ENCODE results near the gene ATP8A2.

The ATP8A2 gene

GRCh38 chr13:26042785-26043184 is 671.0 kb downstream of the ATP8A2 start:
- TF ChIP-seq ZNF274 (IDR thresholded peaks at IDR 0.05; ENCODE audit: low read depth, low read length): no peak
- no peak overlapping the region for H3K4me3 ChIP-seq (ENCODE audit: low read length)

DNA sequence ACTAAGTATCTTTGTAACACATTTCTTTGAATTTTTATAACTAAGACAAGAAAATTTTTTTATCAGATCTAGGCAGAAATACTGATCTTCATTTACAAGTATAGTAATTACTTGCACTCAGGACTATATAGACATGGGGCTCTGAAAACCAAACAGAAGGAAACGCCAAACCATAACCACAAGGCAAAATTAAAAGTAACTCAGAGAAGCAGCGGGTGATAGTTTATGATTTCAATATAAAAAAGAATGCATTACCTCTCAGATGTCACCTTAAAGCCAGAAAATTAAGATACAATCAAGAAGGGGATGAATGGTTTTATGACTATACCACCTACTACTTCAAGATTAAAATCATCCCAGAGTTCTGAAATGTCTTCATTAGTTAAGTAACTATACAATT is 673.4 kb downstream of the ATP8A2 start:
- TF ChIP-seq ZNF274 (IDR thresholded peaks at IDR 0.05; ENCODE audit: low read depth, low read length): no peak
- H3K4me3 ChIP-seq (ENCODE audit: low read length): no peak overlapping the region

DNA sequence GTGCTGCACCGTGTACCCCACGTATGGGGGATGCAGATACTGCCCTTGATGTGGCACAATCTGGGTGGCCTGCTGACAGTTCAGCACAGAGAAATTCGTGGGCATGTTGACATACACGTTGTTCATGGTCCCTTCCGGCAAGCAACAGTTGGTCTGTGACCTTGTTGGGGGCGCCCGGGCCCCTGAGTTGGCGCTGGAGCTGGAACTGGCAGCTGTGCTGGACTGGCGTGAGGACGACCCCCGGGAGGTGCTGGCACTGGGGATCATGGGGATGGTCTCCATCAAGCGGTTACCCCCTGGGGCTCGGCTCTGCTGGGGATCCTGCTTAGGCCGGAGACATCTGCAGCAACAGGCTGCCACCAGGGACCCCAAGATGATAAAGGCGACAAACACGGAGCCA is 674.9 kb downstream of the ATP8A2 start:
- TF ChIP-seq ZNF274 (IDR thresholded peaks at IDR 0.05; ENCODE audit: low read depth, low read length): no peak
- no peak overlapping the region for H3K4me3 ChIP-seq (ENCODE audit: low read length)

GRCh38 chr13:26047040-26047439 is 675.3 kb downstream of the ATP8A2 start:
- no peak for TF ChIP-seq ZNF274 (IDR thresholded peaks at IDR 0.05; ENCODE audit: low read depth, low read length)
- no peak overlapping the region for H3K4me3 ChIP-seq (ENCODE audit: low read length)

GRCh38 chr13:26048741-26049140 is 677.0 kb downstream of the ATP8A2 start:
- H3K4me3 ChIP-seq (ENCODE audit: low read length): no peak overlapping the region

DNA sequence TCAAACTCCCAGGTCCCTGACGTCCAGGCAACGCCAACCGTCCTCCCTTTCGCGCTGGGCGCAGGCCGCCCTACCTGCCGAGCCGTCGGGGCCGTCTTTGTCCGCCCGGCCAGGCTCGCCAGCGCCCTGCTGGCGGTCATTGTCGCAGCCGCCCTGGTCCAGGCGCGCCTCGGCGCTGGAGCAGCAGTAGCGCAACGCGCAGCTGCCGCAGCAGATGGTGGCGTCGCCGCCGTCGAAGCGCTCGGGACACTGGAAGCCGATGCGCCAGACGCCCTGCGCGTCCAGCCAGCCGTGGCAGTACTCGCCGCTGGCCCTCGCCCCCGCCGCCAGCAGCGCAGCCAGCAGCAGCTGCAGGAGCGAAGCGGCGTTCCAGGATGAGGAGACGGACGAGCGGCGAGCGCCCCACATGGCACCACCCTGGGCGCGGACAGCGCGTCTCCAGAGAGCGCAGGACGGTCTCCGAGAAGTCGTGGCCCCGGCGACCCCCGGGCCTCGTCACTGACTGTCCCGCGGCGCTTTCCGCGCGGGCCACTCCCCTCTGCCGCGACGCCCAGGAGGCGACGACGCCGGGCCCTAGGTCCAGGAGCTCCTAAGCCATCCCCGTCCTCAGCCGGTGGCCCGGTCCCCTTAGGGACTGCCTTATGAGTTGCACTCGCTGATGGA is 678.9 kb downstream of the ATP8A2 start:
- no peak for TF ChIP-seq ZNF274 (IDR thresholded peaks at IDR 0.05; ENCODE audit: low read depth, low read length)
- no peak overlapping the region for H3K4me3 ChIP-seq (ENCODE audit: low read length)

More at GRCh38 chr13:26048741-26049140, 677.0 kb downstream of the ATP8A2 start:
- TF ChIP-seq ZNF274 (IDR thresholded peaks at IDR 0.05; ENCODE audit: low read depth, low read length): no peak

GRCh38 chr13:26051231-26051656 is 679.5 kb downstream of the ATP8A2 start:
- H3K4me3 ChIP-seq (ENCODE audit: low read length): no peak overlapping the region

GRCh38 chr13:26051657-26052311 is 680.0 kb downstream of the ATP8A2 start, which contains the start of gene SHISA2:
SHISA2 (minus strand) TSS chr13:26052016; CDS start chr13:26050975, 1,041 bp downstream.
- no peak for TF ChIP-seq ZNF274 (IDR thresholded peaks at IDR 0.05; ENCODE audit: low read depth, low read length)
- H3K4me3 ChIP-seq (ENCODE audit: low read length): no peak within 1 kb of the TSS

More at GRCh38 chr13:26051231-26051656, 679.5 kb downstream of the ATP8A2 start:
- no peak for TF ChIP-seq ZNF274 (IDR thresholded peaks at IDR 0.05; ENCODE audit: low read depth, low read length)

DNA sequence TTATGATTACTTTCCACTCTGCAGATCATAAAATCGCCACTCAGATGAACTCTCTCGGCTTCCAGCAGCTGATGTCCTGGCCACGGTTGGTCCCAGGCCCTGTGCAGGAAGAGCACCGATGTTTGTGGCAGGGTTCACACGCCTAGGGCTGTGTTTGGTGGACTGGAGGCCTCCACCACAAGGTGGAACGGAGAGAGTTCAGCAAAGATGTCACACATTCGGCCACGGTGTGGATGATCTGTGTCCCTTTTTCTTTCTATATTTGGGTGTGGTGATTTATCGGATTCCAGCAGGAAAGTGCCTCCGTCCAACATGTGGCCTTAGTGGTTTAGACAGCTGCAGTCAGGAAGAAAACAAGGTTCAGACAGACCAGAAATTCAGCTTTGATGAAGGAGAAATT is 680.6 kb downstream of the ATP8A2 start:
- H3K4me3 ChIP-seq (ENCODE audit: low read length): no peak overlapping the region
- no peak for TF ChIP-seq ZNF274 (IDR thresholded peaks at IDR 0.05; ENCODE audit: low read depth, low read length)

- no peak overlapping the region for H3K4me3 ChIP-seq (ENCODE audit: low read length)
- no peak for TF ChIP-seq ZNF274 (IDR thresholded peaks at IDR 0.05; ENCODE audit: low read depth, low read length)
Observed at GRCh38 chr13:26053418-26053980, 681.7 kb downstream of the ATP8A2 start.

DNA sequence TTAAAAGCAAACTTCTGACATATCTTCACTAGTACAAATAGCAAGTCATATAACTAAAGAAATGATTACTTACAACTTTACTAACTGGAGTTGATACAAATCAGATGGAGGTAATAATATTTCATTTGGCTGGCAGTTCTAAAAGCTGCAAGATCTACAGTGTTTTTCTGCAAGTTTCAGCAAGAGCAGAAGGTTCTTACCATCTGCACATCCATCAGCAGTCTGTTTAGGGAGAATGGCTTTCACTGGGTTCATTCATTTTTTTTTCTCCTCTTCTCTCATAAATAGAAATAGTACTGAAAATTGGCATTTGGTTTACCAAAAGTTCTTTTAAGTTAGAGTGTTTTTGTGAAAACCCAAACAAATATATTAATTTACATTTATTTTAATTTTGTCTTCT is 683.1 kb downstream of the ATP8A2 start:
- no peak for TF ChIP-seq ZNF274 (IDR thresholded peaks at IDR 0.05; ENCODE audit: low read depth, low read length)
- H3K4me3 ChIP-seq (ENCODE audit: low read length): no peak overlapping the region

GRCh38 chr13:26058704-26059103 is 686.9 kb downstream of the ATP8A2 start:
- TF ChIP-seq ZNF274 (IDR thresholded peaks at IDR 0.05; ENCODE audit: low read depth, low read length): no peak
- no peak overlapping the region for H3K4me3 ChIP-seq (ENCODE audit: low read length)

- no peak overlapping the region for H3K4me3 ChIP-seq (ENCODE audit: low read length)
- TF ChIP-seq ZNF274 (IDR thresholded peaks at IDR 0.05; ENCODE audit: low read depth, low read length): no peak
Observed at GRCh38 chr13:26060357-26060756, 688.6 kb downstream of the ATP8A2 start.

DNA sequence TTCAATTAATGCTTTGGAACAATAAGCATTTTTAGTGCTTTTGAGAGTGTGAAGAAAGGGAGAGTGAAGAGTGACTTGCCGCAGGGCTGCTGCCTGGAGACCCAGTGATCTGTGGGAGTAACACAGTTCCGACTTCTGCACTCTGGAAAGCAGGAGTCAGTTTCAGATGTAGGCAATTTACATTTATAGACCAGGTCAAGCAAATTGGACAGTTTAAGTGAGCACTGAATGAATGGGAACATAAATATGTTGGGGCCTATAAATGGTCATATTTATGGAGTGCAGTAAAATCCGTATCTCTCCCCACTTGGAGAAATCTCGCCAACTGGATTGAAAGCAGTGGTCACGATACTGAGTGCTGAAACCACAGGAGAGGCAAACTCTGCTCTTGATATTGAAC is 689.5 kb downstream of the ATP8A2 start:
- TF ChIP-seq ZNF274 (IDR thresholded peaks at IDR 0.05; ENCODE audit: low read depth, low read length): no peak
- no peak overlapping the region for H3K4me3 ChIP-seq (ENCODE audit: low read length)

DNA sequence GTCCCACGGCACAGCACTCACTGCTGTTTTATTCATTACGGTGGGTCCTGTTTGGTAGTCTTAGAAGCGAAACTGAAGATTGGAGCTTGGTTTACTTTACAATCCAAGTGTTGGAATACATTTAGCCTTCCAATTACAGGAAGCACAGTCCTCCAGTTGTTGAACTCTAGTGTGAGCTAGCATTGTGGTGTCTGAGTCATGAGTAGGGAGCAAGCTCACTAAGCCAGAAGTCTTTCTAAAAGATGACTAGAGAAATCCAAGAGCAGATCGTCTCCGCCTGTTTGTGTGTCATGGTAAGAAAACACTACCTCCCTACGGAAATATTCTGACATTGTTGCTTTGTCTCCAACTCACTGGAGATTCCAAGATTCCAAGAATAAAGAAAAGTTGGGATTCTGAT is 690.2 kb downstream of the ATP8A2 start:
- H3K4me3 ChIP-seq (ENCODE audit: low read length): no peak overlapping the region
- no peak for TF ChIP-seq ZNF274 (IDR thresholded peaks at IDR 0.05; ENCODE audit: low read depth, low read length)

All from GM08714 (cell line).